GM12875 (cell line): ENCODE results near the gene STAB2.

ENCODE experiments used
- H3K4me3 ChIP-seq: one replicate; pipeline ENCODE4 v1.5.1; 2011; ENCODE audit warnings: low read depth, low read length, control low read depth
- CTCF ChIP-seq: IDR thresholded peaks from 2 replicates; pipeline ENCODE4 v1.5.1; 2011; ENCODE audit warnings: low read depth, mild to moderate bottlenecking, control low read depth, inconsistent platforms, low read length, moderate library complexity, borderline replicate concordance; ENCODE audit not compliant: insufficient read depth

Gene STAB2

GRCh38 chr12:103783744-103784664 lies 196.9 kb downstream of the STAB2 start:
- no peak overlapping the region for H3K4me3 ChIP-seq
- TF ChIP-seq CTCF = no peak

- H3K4me3 ChIP-seq = no peak overlapping the region
- TF ChIP-seq CTCF = no peak
Observed at GRCh38 chr12:103785243-103786031, 198.4 kb downstream of the STAB2 start.

- TF ChIP-seq CTCF = no peak
- H3K4me3 ChIP-seq = no peak overlapping the region
Observed at GRCh38 chr12:103786201-103786600, 199.1 kb downstream of the STAB2 start.

- no peak overlapping the region for H3K4me3 ChIP-seq
- TF ChIP-seq CTCF = no peak
Observed at GRCh38 chr12:103791350-103791920, 204.4 kb downstream of the STAB2 start.

- H3K4me3 ChIP-seq = no peak overlapping the region
- TF ChIP-seq CTCF = no peak
Observed at GRCh38 chr12:103793046-103793445, 206.0 kb downstream of the STAB2 start.

GRCh38 chr12:103793512-103794045 lies 206.5 kb downstream of the STAB2 start:
- H3K4me3 ChIP-seq = no peak overlapping the region
- no peak for TF ChIP-seq CTCF
